ENCODE data around the gene SERAC1. TPM values are rescaled to one million over a fixed set of nuclear protein-coding genes. Genes with fewer than 3 reads are reported as not detected.

Gene SERAC1
- total and polyA plus RNA-seq, 10 of the 15 experiments (the other 5 are each of a cell fraction or from before 2014, with no cell fraction given): 0.76 to 2.9 (median 2.2) TPM

- no peak for TF ChIP-seq ZBTB40 (IDR thresholded peaks at IDR 0.05; ENCODE audit: borderline replicate concordance)
Measured at GRCh38 chr6:158061361-158061708, 106.7 kb downstream of the SERAC1 start (continued).

DNA sequence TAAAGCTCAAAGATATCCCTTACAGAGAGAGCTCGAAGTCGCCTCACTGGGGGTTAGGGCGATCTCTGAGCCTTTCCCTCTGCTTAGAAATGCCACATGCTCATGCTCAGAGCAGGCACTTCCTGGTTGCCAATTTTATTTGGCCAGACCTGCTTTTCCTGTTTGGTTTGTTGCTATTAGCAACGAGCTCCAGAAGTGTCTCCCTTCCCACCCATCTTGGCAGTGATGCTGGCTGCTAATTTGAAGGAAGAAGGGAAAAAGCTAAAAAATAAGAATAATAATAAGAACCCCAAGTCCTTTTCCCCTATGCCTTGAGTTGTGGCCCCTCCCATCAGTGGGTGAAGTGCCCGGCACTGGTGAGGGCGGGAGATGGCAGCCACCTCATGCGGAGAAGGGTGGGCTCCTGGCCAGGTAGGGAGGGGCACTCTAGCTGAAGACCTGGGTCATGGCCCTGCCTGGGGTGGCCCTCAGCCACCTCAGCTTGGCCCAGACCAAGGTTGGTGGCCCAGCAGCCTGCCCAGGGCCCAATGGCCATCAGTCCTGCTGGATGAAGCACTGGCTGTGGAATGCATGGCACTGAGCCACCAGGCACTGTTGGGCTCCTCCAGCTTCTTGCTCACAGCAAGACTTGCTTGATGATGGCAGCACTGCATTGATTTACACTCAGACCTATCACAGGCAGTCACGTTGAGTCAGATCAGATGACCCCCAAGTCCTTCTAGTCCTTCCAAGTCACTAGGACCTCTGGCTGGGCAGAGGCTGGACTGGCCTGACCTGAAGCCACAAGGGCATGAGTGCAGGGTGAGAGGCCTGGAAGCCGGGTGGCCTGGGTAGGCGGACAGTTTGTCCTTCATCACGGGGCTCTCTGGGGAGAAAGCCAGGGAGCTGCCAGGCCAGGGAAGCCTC lies 107.4 kb downstream of the SERAC1 start:
- RAD21 ChIA-PET (ENCODE audit: unreplicated experiment): no interaction called here
- POLR2A ChIA-PET: no interaction called here
- Histone ChIP-seq H3K79me2 (ENCODE audit: control insufficient read depth, insufficient read depth, low read length) (no peaks in the 10 kb centered on the region), H3K4me2 (ENCODE audit: control insufficient read depth, insufficient read depth) (no peak overlapping the region), H3K36me3 (ENCODE audit: control insufficient read depth in 2 of 2, insufficient read depth in 2 of 2, low read length in 1 of 2) (no peaks in the 10 kb centered on the region), H3K4me1 (ENCODE audit: control insufficient read depth, insufficient read depth, low read length) (no peaks in the 10 kb centered on the region; the same call in 1 of the 2 replicates), H3K9me3 (replicated peaks; ENCODE audit: control insufficient read depth, insufficient read depth, low read length) (no peaks in the 10 kb centered on the region), H4K20me1 (ENCODE audit: control insufficient read depth, insufficient read depth) (no peaks in the 10 kb centered on the region), H3K27me3 (replicated peaks in 1 of 2; ENCODE audit: control insufficient read depth in 2 of 2, insufficient read depth in 2 of 2, low read length in 1 of 2) (no peaks in the 10 kb centered on the region), H3K9ac (ENCODE audit: control insufficient read depth, insufficient read depth, low read length) (no peak overlapping the region), H3K27ac (ENCODE audit: control insufficient read depth, insufficient read depth) (no peak overlapping the region), H3K4me3 (no peak overlapping the region), H2AFZ (ENCODE audit: control insufficient read depth, low read depth, low read length) (no peak overlapping the region)
- 95% methylated on average over 11 of the region's 11 CpGs for WGBS (ENCODE audit: insufficient coverage, insufficient replicate concordance, low lambda C conversion rate, missing lambda C conversion rate)
- TF ChIP-seq KLF5 (IDR thresholded peaks at IDR 0.05; ENCODE audit: partially characterized antibody): no peak
- FAIRE-seq (no peak), ATAC-seq (no peak), DNase-seq (ENCODE audit: low read depth, low spot score) (no peak)
- CTCF ChIA-PET: interaction anchor here (1.2 kb wide), 1 partner anchor 12 kb away, joined by 6 read pairs; no protein-coding TSS in a partner anchor
- no TSS peak for BruUV-seq (replicated peaks)
- SMC1A ChIA-PET (ENCODE audit: uncharacterized antibody, unreplicated experiment): no interaction called here
- intact Hi-C loops (cut with micrococcal nuclease; ENCODE audit: unreplicated experiment): no loop called here
- in situ Hi-C loops (cut with MboI): no loop called here

Other genes starting within 250 kb of the SERAC1 start
- gene SYNJ2, start 186.4 kb downstream of the SERAC1 start, total RNA-seq (2014; rRNA removed): 0.60 and 1.4 TPM in 2 replicates
- 0.41 and 0.54 TPM in 2 replicates for gene SYNJ2, start 186.4 kb downstream of the SERAC1 start, total RNA-seq (2014; rRNA removed; fragmentation: Illumina TruSeq; extraction: Trizol)
- gene SYNJ2, start 186.4 kb downstream of the SERAC1 start, total RNA-seq (2021): 0.51 and 0.87 TPM in 2 replicates
- 1.3 and 1.8 TPM in 2 replicates for gene SYNJ2, start 186.4 kb downstream of the SERAC1 start, polyA plus RNA-seq (2011; rRNA removed)
- gene SYNJ2, start 186.4 kb downstream of the SERAC1 start, polyA plus RNA-seq (2014; fragmentation: Illumina TruSeq; extraction: Trizol): 0.66 and 0.95 TPM in 2 replicates
- under 1 TPM; 0.11 to 0.60 TPM for gene SYNJ2, start 186.4 kb downstream of the SERAC1 start, polyA plus RNA-seq (2014; fragmentation: Nextera tagmentation; extraction: Ambion mirVana)
- gene SYNJ2, start 186.4 kb downstream of the SERAC1 start, polyA plus RNA-seq (2014; rRNA removed): 0.32 and 0.79 TPM in 2 replicates
- gene SYNJ2, start 186.4 kb downstream of the SERAC1 start, polyA plus RNA-seq (2016; fragmentation: Nextera tagmentation; extraction: Ambion mirVana): under 1 TPM; 0.43 to 0.53 TPM
- 2.9 and 4.5 TPM in 2 replicates for gene GTF2H5, start 88 bp upstream of the SERAC1 start, total RNA-seq (2014; rRNA removed)
- gene GTF2H5, start 88 bp upstream of the SERAC1 start, total RNA-seq (2014; rRNA removed; fragmentation: Illumina TruSeq; extraction: Trizol): 12.5 and 13.0 TPM in 2 replicates
- 14.3 and 15.4 TPM in 2 replicates for gene GTF2H5, start 88 bp upstream of the SERAC1 start, total RNA-seq (2021)
- 14.6 and 29.1 TPM in 2 replicates for gene GTF2H5, start 88 bp upstream of the SERAC1 start, polyA plus RNA-seq (2011; rRNA removed)
- 9.4 and 10.9 TPM in 2 replicates for gene GTF2H5, start 88 bp upstream of the SERAC1 start, polyA plus RNA-seq (2014; fragmentation: Illumina TruSeq; extraction: Trizol)
- gene GTF2H5, start 88 bp upstream of the SERAC1 start, polyA plus RNA-seq (2014; fragmentation: Nextera tagmentation; extraction: Ambion mirVana): 10 to 100 TPM; 38.0 to 41.9 TPM
- gene GTF2H5, start 88 bp upstream of the SERAC1 start, polyA plus RNA-seq (2014; rRNA removed): 5.6 and 6.3 TPM in 2 replicates
- gene GTF2H5, start 88 bp upstream of the SERAC1 start, polyA plus RNA-seq (2016; fragmentation: Nextera tagmentation; extraction: Ambion mirVana): 10 to 100 TPM; 40.0 to 44.3 TPM
- 18.9 and 23.8 TPM in 2 replicates for gene TULP4, start 144.2 kb upstream of the SERAC1 start, total RNA-seq (2014; rRNA removed)
- 31.1 and 31.8 TPM in 2 replicates for gene TULP4, start 144.2 kb upstream of the SERAC1 start, total RNA-seq (2014; rRNA removed; fragmentation: Illumina TruSeq; extraction: Trizol)
- 31.1 and 31.2 TPM in 2 replicates for gene TULP4, start 144.2 kb upstream of the SERAC1 start, total RNA-seq (2021)
- gene TULP4, start 144.2 kb upstream of the SERAC1 start, polyA plus RNA-seq (2011; rRNA removed): 8.3 and 12.3 TPM in 2 replicates
- gene TULP4, start 144.2 kb upstream of the SERAC1 start, polyA plus RNA-seq (2014; fragmentation: Illumina TruSeq; extraction: Trizol): 6.3 and 9.1 TPM in 2 replicates
- gene TULP4, start 144.2 kb upstream of the SERAC1 start, polyA plus RNA-seq (2014; fragmentation: Nextera tagmentation; extraction: Ambion mirVana): 1 to 10 TPM in 1 of 2 experiments, under 1 TPM in 1; 0.73 to 2.4 TPM
- gene TULP4, start 144.2 kb upstream of the SERAC1 start, polyA plus RNA-seq (2014; rRNA removed): 7.7 and 10.8 TPM in 2 replicates
- 10 to 100 TPM; 17.1 to 20.5 TPM for gene TULP4, start 144.2 kb upstream of the SERAC1 start, polyA plus RNA-seq (2016; fragmentation: Nextera tagmentation; extraction: Ambion mirVana)

Data from GM12878 (cell line).